NCI-H146 treated with DMSO at 0.1 percent for 48 hours (cell line): ENCODE measurements around the gene ARHGEF11.
"Not testable (repeated sequence)": the region's sequence is repeated elsewhere in the genome, so short reads cannot be mapped to it uniquely, and the experiment has no call there.

Experiments
- DNase-seq: peaks from one replicate; lab custom pipeline; 2025; ENCODE audit not compliant: unreplicated experiment; lab: John Stamatoyannopoulos, UW

The ARHGEF11 gene

GRCh38 chr1:157055729-157056128 lies 10.2 kb upstream of the ARHGEF11 start:
- not testable (repeated sequence) for DNase-seq

DNA sequence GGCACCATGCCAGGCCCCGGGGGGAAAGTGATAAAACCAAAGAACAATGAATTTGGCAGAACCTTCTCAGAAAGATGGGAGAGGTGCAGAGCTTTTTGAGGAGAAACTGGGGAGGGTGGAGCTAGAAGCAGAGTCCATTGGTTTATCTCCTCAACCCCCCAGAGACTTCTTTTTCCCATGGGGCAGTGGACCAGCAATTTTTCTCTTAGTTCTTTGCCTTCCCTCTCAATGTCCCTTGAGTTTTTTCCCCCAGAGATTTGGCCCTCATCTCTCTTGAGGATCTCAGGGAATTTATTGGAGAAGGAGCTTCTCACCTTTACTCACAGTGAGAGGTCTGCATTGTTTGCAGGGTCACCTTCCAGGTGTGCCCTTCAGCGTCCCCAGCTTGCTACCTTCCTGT lies 5.3 kb upstream of the ARHGEF11 start:
- DNase-seq: no peak

DNA sequence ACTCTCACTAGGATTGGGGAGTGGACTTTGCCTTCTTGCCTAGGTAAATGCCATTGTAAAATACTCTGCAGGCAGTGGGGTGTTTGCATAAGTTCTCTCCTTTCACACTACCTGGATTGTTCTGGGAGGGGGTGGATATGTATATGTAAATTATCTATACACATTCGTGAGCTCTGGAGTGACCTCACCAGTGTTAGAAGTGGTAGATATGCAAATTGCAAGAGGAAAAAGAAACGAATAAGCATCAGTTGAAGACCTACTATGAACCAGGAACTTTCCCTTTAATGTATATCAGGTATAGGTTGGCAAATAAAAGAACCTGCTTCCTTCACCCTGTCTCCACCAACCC lies 1.5 kb upstream of the ARHGEF11 start:
- DNase-seq: no peak

GRCh38 chr1:157044326-157044725 lies 1.2 kb downstream of the ARHGEF11 start:
- no peak for DNase-seq

GRCh38 chr1:157043685-157044084 lies 1.9 kb downstream of the ARHGEF11 start:
- no peak for DNase-seq

- DNase-seq: no peak
These were observed 2.7 kb downstream of the ARHGEF11 start for GRCh38 chr1:157042846-157043245.

DNA sequence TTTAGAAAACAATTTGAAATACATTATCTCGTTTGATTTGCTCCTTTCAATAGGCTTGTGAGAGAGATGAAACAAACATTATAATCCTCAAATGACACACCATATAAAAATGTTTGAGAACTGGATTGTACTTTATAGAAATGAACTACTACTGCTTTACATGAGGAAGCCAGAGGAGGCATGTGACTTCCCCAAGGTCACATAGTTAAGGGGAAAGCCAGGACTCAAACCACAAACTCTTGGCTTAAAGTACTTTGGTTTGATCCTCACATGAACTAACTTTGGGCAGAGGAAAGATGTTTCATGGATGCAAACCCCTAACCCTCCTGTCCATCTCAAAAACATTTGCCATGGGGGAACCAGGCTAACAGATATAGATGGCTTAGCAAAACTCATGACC lies 4.7 kb downstream of the ARHGEF11 start:
- DNase-seq: no peak

- no peak for DNase-seq
These were observed 10.4 kb downstream of the ARHGEF11 start for GRCh38 chr1:157035121-157035520.

DNA sequence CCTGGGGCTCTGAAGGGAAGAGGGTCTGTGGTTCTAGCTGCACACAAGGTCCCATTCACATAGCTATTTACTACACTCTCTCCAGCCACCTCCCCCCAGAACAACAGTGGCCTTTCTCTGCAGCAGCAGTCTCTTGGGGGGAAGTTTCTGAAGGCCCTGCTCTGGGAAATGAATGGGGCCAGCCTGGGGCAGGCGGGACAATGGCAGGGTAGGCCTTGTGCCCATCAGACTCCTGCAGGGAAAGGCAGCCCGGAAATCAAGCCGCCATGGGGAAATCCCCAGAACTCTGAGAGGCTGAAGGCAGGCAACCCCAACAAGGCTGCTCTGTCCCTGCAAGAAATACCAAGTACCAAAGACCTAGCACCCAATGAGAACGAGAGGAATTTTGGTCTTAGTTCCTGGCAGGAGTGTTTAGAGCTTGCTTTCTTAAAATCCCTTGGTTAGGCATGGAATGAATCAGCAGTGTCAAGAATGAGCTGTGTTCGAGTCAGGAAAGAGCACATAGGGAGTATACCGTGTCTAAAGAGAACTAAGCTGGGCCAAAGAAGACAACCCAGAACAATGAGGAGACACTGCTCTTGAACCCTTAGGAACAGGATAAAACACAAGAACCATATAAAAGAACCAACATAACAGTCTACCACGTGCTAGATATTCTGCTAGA lies 11.3 kb downstream of the ARHGEF11 start:
- DNase-seq: no peak

- no peak for DNase-seq
These were observed 12.1 kb downstream of the ARHGEF11 start for GRCh38 chr1:157033357-157033876.

DNA sequence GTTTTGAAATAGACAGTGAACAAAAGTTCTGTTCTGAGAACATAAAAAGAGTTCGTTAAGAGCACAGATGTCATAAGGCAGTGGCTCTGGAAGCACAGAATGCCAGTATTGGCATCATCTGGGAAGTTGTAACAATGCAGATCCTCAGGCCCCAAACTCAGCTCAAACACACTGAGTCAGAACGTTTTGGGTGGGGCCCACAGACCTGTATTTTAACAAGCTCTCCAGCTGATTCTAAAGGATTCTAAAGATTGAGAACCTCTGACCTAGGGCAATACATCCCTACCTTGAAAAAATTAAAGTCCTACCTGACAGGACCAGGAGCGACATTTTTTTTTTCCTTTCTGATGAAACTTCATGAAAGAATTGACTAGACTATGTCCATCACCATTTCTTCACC lies 13.2 kb downstream of the ARHGEF11 start:
- DNase-seq: no peak

GRCh38 chr1:157030728-157031127 lies 14.8 kb downstream of the ARHGEF11 start:
- DNase-seq: no peak

DNA sequence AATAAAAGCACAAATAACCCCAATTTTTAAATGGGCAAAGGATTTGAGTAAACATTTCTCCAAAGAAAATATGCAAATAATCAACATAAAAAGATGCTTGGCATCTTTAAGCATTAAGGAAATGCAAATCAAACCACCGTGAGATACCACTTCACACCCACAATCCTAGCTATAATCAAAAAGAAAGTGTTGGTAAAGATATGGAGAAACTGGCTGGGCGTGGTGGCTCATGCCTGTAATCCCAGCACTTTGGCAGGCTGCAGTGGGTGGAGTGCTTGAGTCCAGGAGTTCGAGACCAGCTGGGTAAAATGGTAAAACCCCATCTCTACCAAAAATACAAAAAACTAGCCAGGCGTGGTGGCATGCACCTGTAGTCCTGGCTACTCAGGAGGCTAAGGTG lies 16.9 kb downstream of the ARHGEF11 start:
- DNase-seq: no peak

DNA sequence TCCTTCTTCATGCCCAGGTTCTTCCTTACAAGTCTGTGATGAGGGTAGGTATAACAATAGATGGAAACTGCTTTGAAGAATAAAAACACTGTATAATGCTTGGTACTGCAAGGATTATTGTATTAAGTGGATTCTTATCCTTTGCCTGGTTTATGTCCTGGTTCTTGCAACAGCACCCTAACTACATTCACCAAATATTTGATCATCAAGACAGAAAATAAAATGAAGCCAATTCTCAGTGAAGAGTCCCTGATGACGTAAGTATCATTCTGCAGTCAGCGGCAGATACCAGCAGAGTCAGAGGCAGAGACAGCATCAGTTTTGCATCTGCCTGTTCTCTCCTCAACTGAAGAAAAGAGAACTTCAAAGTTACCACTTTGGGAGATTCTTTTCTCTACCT lies 19.7 kb downstream of the ARHGEF11 start:
- DNase-seq: no peak

GRCh38 chr1:157025385-157025784 lies 20.2 kb downstream of the ARHGEF11 start:
- no peak for DNase-seq

DNA sequence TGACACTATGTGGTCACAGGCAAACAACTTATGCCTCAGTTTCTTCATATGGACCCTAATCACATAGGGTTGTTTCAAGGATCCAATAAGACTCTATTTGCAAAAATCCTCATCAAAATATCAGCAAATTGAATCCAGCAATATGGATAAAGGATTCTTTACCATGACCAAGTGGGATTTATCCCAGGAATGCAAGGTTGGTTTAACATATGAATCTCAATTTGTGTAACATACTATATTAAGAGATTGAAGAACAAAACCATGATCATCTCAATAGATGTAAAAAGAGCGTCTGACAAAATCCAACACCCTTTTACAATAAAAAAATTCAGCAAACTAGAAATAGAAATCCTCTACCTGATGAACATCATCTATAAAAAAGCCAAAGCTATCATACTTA lies 23.9 kb downstream of the ARHGEF11 start:
- no peak for DNase-seq

- no peak for DNase-seq
These were observed 26.1 kb downstream of the ARHGEF11 start for GRCh38 chr1:157019457-157019856.

DNA sequence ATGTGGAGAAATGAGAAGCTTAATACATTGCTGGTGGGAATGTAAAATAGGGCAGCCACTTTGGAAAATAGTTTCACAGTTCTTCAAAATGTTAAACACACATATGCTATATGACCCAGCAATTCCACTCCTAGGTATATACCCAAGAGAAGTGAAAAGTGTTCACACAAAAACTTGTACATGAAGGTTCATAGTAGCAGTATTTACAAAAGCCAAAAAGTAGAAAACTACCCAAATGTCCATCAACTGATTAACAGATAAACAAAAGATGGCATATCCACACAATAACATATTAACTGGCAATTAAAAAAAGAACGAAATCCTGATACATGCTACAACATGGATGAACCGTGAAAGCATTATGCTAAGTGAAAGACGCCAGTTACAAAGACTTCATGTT lies 33.7 kb downstream of the ARHGEF11 start:
- no peak for DNase-seq

DNA sequence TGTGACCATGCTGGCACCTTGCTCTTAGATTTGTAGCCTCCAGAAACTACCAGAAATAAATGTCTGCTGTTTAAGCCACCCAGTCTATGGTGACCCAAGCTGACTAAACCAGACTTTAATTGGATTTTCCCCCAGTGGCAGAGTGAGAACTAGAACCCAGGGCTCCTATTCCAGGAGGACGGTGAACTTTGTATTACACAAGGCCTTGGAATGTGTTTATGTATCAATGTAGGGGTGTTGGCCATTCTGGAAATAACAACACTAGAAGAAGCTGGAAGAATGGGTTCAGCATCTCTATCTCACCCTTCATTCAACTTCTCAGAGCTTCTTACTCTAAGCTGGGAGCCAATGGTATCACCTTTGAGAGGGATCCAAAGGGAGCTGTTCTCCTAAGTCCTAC lies 37.0 kb downstream of the ARHGEF11 start:
- no peak for DNase-seq

DNA sequence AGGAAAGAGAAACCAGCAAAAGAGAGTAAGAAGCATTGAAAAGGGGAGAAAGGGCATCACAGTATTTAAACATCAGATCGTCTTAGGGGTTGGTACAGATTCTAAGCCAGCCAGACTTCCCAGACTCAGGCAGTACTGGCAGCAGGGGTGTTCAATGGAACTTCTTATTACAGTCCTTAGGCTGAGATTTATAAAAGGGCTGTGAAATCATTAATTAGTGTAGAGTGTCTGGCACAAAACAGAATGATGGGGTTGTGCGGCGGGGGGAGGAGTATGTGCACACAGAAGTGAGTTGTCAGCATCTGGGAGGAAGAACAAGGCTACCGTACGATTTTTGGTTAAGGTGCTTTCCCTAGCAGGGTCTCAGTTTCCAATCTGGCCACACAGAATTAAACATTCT lies 38.2 kb downstream of the ARHGEF11 start:
- DNase-seq: no peak

DNA sequence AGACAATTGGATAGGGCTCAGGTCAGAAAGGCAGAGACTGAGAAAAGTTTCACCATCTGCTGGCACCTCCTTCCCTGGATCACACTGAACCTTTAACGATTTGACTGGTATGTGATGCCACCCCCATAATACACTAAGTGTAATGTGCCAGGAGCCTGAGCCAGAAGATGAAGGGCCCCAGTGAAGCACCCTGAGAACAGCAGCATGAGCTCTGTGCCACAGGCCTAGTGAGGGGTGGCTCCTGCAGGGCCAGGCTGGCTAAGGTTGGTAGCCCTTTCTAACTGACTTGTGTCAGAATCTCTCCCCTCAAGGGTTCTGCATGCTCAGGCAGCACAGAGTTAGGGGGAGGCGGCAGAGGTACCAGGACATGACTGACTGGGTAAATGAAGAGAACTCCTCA lies 38.9 kb downstream of the ARHGEF11 start:
- no peak for DNase-seq

DNA sequence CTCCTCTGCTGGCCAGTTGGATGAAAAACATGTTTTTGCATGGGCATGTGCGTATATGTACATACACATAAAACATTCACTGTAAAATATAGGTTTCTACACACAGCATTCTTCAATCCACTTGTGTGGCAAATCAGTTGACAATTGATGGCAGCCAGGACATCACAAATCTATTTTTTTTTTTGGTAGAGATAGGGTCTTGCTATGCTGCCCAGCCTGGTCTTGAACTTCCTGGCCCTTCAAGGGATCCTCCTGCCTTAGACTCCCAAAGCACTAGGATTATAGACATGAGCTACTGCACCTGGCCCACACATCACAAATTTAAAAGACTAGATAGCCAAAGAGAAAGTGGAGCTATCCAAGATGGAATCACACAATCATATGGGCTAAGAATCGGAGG lies 39.6 kb downstream of the ARHGEF11 start:
- no peak for DNase-seq

GRCh38 chr1:157004806-157005205 lies 40.7 kb downstream of the ARHGEF11 start:
- DNase-seq: no peak
